ENCODE measurements around the gene GPR68.

The GPR68 gene

DNA sequence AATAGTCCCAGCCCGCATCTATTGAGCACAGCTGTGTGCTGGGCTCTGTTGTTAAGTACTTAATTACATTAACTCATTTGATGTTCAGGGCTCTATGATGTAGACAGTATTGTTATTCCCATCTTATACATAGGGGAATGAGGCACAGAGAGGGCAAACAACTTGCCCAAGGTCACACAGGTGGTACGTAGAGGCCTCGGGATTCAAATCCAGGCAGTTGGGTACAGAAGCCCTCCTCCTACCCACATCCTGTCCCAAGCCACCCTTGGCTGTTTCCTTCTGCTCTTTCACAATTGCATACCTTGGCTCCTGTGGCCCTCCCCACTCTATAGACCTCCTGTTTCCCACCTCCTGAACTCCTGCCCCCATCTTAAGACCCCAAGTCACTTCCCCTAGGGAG is 10.0 kb upstream of the GPR68 start:
- Histone ChIP-seq H3K9me3 (replicated peaks; ENCODE audit: insufficient read depth, low read length) (no peaks in the 10 kb centered on the region), H4K20me1 (ENCODE audit: insufficient read depth, low read length) (no peaks in the 10 kb centered on the region), H3K27ac (ENCODE audit: low read length) (no peak overlapping the region), H3K79me2 (ENCODE audit: low read length) (no peaks in the 10 kb centered on the region), H3K4me1 (ENCODE audit: low read length) (peaks cover 10% of the 10 kb centered on the region), H3K9me2 (replicated peaks; ENCODE audit: insufficient read depth, low read length) (no peaks in the 10 kb centered on the region), H3K27me3 (replicated peaks; ENCODE audit: insufficient read depth, low read length) (no peaks in the 10 kb centered on the region), H2AFZ (ENCODE audit: low read length) (no peak overlapping the region), H3K9ac (ENCODE audit: low read length) (no peak overlapping the region), H3F3A (ENCODE audit: insufficient read depth, low read length) (0 out of 2 replicates have a peak, but pooled peaks cover 3% of the 10 kb centered on the region), H3K4me2 (ENCODE audit: low read depth, low read length) (no peak overlapping the region), H3K4me3 (ENCODE audit: low read length) (no peak overlapping the region), H3K36me3 (replicated peaks; ENCODE audit: insufficient read depth, low read length) (no peaks in the 10 kb centered on the region)
- DNase-seq: no peak
- TF ChIP-seq EZH2phosphoT487 (IDR thresholded peaks at IDR 0.05; ENCODE audit: low read length) (no peak), EZH2 (optimal IDR thresholded peaks at IDR 0.05; ENCODE audit: low read depth, low read length) (no peak)
- TF ChIP-seq, protein P1, sequence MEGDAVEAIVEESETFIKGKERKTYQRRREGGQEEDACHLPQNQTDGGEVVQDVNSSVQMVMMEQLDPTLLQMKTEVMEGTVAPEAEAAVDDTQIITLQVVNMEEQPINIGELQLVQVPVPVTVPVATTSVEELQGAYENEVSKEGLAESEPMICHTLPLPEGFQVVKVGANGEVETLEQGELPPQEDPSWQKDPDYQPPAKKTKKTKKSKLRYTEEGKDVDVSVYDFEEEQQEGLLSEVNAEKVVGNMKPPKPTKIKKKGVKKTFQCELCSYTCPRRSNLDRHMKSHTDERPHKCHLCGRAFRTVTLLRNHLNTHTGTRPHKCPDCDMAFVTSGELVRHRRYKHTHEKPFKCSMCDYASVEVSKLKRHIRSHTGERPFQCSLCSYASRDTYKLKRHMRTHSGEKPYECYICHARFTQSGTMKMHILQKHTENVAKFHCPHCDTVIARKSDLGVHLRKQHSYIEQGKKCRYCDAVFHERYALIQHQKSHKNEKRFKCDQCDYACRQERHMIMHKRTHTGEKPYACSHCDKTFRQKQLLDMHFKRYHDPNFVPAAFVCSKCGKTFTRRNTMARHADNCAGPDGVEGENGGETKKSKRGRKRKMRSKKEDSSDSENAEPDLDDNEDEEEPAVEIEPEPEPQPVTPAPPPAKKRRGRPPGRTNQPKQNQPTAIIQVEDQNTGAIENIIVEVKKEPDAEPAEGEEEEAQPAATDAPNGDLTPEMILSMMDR (IDR thresholded peaks at IDR 0.05; ENCODE audit: low read length): no peak

DNA sequence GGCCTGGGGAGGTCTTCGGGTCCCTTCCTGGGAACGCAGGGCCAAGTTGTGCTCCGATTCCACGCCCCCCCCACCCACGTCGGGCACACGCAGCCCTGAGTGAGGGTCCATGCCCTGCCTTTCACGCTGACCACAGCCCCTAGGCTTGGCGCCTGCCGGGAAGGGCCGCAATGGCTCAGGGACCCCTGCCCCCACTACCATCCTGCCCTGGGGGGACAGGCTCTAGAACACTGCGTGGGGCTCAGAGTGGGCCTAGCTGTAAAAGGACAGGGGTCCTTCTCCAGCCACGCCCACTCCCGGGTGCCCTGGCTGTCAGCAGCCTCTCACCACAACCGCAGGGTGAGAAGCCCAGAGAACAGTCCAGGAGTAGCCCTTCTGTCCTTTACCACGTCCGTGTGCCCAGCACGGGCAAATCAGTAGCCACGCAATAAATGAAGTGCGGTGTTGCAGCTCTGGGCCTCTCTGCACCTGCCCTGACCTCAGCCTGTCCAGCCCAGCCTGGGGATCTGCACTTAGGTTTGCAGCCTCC is 9.4 kb upstream of the GPR68 start:
- Histone ChIP-seq H4K20me1 (ENCODE audit: insufficient read depth, low read length) (no peaks in the 10 kb centered on the region), H3K9ac (ENCODE audit: low read length) (no peak overlapping the region), H3F3A (ENCODE audit: insufficient read depth, low read length) (0 out of 2 replicates have a peak, but pooled peaks cover 3% of the 10 kb centered on the region), H3K79me2 (ENCODE audit: low read length) (no peaks in the 10 kb centered on the region), H3K9me3 (replicated peaks; ENCODE audit: insufficient read depth, low read length) (no peaks in the 10 kb centered on the region), H3K36me3 (replicated peaks; ENCODE audit: insufficient read depth, low read length) (no peaks in the 10 kb centered on the region), H3K27ac (ENCODE audit: low read length) (no peak overlapping the region), H3K4me1 (ENCODE audit: low read length) (peaks cover 10% of the 10 kb centered on the region), H3K4me2 (ENCODE audit: low read depth, low read length) (peak overlapping the region; percentile 29; the same call in 1 of the 2 replicates), H3K4me3 (ENCODE audit: low read length) (peak overlapping the region; percentile 25; the same call in 1 of the 2 replicates), H3K27me3 (replicated peaks; ENCODE audit: insufficient read depth, low read length) (no peaks in the 10 kb centered on the region), H3K9me2 (replicated peaks; ENCODE audit: insufficient read depth, low read length) (no peaks in the 10 kb centered on the region), H2AFZ (ENCODE audit: low read length) (no peak overlapping the region)
- DNase-seq: no peak
- TF ChIP-seq EZH2phosphoT487 (IDR thresholded peaks at IDR 0.05; ENCODE audit: low read length) (no peak), EZH2 (optimal IDR thresholded peaks at IDR 0.05; ENCODE audit: low read depth, low read length) (no peak)
- TF ChIP-seq, protein P1 (IDR thresholded peaks at IDR 0.05; ENCODE audit: low read length): no peak

DNA sequence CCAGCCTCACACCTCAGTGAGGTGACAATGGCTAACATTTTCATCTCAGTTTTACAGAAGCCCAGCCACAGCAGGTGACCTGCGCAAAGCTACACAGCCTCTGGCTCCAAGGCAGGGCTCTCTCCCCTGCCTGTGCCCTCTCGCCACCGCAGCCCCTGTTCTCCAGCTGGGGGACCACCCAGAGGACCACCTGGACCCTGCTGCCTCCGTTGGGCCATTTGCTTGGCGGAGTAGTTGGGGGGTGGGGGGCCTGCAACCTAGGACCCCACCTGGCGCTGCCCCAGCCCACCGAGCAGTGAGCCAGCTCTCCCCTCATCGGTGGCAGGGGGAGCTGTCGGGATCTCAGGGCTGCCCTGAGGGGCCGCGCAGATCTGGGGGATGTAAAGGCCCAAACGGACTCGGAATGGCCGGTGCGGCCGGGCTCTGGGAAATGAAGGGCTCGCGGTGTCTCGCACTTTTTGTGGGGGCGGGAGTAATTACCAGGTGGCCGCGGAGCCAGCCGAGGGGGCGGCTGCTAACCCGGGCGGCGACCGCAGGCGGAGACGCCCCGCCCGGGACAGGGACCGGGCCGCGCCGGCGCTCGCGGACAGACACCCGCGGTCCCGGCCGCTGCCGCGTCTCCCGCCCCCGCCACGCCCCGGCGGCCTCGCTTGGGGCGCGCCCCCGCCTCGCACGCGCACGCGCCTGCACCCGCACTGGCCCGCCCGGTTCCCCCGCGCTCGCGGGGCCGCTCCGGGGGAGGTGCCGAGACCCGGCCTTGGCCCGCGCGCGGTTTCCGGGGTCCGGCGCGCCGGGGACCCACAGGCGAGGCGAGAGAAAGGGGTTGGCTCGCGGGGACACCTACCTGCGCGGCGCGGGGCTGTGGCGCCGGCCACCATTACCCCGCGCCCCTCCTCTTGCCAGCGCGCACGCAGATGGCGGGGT is 8.6 kb upstream of the GPR68 start:
- no peaks in the 10 kb centered on the region for H4K20me1 ChIP-seq (ENCODE audit: insufficient read depth, low read length)
- no peak overlapping the region for H2AFZ ChIP-seq (ENCODE audit: low read length)
- DNase-seq: no peak
- H3K79me2 ChIP-seq (ENCODE audit: low read length): no peaks in the 10 kb centered on the region
- TF ChIP-seq EZH2phosphoT487 (IDR thresholded peaks at IDR 0.05; ENCODE audit: low read length) (no peak), EZH2 (optimal IDR thresholded peaks at IDR 0.05; ENCODE audit: low read depth, low read length) (no peak)
- peaks cover 10% of the 10 kb centered on the region for H3K4me1 ChIP-seq (ENCODE audit: low read length)
- H3K27ac ChIP-seq (ENCODE audit: low read length): no peak overlapping the region
- H3K9me2 ChIP-seq (replicated peaks; ENCODE audit: insufficient read depth, low read length): no peaks in the 10 kb centered on the region
- H3K9ac ChIP-seq (ENCODE audit: low read length): no peak overlapping the region; the same call in 1 of the 2 replicates
- H3F3A ChIP-seq (ENCODE audit: insufficient read depth, low read length): 0 out of 2 replicates have a peak, but pooled peaks cover 3% of the 10 kb centered on the region
- H3K9me3 ChIP-seq (replicated peaks; ENCODE audit: insufficient read depth, low read length): no peaks in the 10 kb centered on the region
- peak overlapping the region; percentile 40; the same call in 1 of the 2 replicates for H3K4me3 ChIP-seq (ENCODE audit: low read length)
- no peaks in the 10 kb centered on the region for H3K27me3 ChIP-seq (replicated peaks; ENCODE audit: insufficient read depth, low read length)
- H3K36me3 ChIP-seq (replicated peaks; ENCODE audit: insufficient read depth, low read length): no peaks in the 10 kb centered on the region
- H3K4me2 ChIP-seq (ENCODE audit: low read depth, low read length): peak overlapping the region; percentile 70
